Ovary (tissue), 3 donors: Measurements from ENCODE around the gene CAPN5.

ENCODE experiments used
- EP300 ChIP-seq: sonication (generic); formaldehyde crosslinking; IDR thresholded peaks from one replicate; pipeline ENCODE4 v1.6.1; 2017; ENCODE audit warnings: antibody characterized with exemption
- POLR2A ChIP-seq: fragments of 450-650 bp; IDR thresholded peaks from one replicate; pipeline ENCODE4 v1.6.1; 2017; ENCODE audit warnings: antibody characterized with exemption, mild to moderate bottlenecking, moderate library complexity
- TF ChIP-seq, protein P1 (sequence below), 3 donors: fragments of 450-650 bp in 2 of 3; fragments of 200-600 bp in 1 of 3; IDR thresholded peaks; one replicate each; pipeline versions ENCODE4 v1.5.1 to v1.8.0; 2016 to 2022; ENCODE audit warnings: antibody characterized with exemption in 3 of 3, mild to moderate bottlenecking in 1 of 3
- donor health status: DM: no; HTN: no; CAD: no.

DNA sequence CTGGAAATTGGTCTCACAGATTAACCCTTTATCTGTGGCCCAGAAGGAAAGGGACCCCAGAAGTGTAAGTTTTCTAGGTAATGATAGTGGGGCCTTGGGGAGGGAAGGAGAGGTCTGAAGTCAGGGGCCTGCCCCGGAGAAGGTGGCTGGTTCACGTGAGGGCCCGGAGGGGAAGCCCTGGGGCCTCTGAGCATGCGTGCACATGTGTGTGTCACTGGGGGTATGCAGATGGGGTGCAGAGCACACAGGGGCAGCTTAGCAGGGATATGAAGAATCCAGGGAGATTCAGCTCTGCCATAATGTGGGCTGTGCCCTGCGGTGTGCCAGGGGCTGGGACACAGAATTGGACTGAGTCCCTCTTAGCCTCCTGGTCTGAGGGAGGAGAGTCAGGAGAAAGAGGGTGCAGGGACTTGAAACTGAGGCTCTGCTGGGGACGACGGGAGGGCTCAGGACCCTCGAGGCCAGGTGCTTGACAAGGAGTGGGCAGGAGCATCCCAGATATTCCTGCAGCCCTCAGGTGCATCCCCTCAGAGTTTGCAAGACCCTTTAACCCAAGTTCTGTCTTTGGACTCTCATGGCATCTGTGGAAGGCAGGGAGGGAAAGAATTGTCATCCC lies 76.7 kb downstream of the CAPN5 start:
- TF ChIP-seq, protein P1, sequence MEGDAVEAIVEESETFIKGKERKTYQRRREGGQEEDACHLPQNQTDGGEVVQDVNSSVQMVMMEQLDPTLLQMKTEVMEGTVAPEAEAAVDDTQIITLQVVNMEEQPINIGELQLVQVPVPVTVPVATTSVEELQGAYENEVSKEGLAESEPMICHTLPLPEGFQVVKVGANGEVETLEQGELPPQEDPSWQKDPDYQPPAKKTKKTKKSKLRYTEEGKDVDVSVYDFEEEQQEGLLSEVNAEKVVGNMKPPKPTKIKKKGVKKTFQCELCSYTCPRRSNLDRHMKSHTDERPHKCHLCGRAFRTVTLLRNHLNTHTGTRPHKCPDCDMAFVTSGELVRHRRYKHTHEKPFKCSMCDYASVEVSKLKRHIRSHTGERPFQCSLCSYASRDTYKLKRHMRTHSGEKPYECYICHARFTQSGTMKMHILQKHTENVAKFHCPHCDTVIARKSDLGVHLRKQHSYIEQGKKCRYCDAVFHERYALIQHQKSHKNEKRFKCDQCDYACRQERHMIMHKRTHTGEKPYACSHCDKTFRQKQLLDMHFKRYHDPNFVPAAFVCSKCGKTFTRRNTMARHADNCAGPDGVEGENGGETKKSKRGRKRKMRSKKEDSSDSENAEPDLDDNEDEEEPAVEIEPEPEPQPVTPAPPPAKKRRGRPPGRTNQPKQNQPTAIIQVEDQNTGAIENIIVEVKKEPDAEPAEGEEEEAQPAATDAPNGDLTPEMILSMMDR (IDR thresholded peaks at IDR 0.05) = no peak
- no peak for TF ChIP-seq POLR2A
- no peak for TF ChIP-seq EP300
